HCT116 (cell line): ENCODE measurements around the gene TNRC6A.

Experiments
- RAD21 ChIP-seq: IDR thresholded peaks from 2 replicates; pipeline ENCODE4 v1.6.1; 2012; ENCODE audit warnings: low read depth, mild to moderate bottlenecking
- SP1 ChIP-seq: IDR thresholded peaks from 2 replicates; pipeline ENCODE4 v1.6.1; 2012; ENCODE audit warnings: low read depth
- ZNF274 ChIP-seq: fragments of 200-500 bp; sonication (Bioruptor generic); IDR thresholded peaks from 2 replicates; pipeline ENCODE4 v1.6.1; 2014; ENCODE audit warnings: mild to moderate bottlenecking, low read depth, low read length, inconsistent platforms
- TF ChIP-seq, protein P1 (sequence below): IDR thresholded peaks from 2 replicates; pipeline ENCODE4 v1.6.1; 2012; ENCODE audit warnings: low read depth
- TF ChIP-seq, protein P2 (sequence below), 3 experiments: fragments of 200-600 bp in 1 of 3; sonication (generic) in 1 of 3; IDR thresholded peaks in 2 of 3; conservative IDR thresholded peaks in 1 of 3; 2 replicates each; pipeline ENCODE4 v1.5.1; 2012 to 2017; ENCODE audit warnings: low read depth in 2 of 3, low read length in 2 of 3, antibody characterized with exemption in 1 of 3, borderline replicate concordance in 1 of 3, control low read depth in 1 of 3, mild to moderate bottlenecking in 1 of 3, mixed read lengths in 1 of 3, mixed run types in 1 of 3, moderate library complexity in 1 of 3; ENCODE audit not compliant: insufficient read depth in 1 of 3

DNA sequence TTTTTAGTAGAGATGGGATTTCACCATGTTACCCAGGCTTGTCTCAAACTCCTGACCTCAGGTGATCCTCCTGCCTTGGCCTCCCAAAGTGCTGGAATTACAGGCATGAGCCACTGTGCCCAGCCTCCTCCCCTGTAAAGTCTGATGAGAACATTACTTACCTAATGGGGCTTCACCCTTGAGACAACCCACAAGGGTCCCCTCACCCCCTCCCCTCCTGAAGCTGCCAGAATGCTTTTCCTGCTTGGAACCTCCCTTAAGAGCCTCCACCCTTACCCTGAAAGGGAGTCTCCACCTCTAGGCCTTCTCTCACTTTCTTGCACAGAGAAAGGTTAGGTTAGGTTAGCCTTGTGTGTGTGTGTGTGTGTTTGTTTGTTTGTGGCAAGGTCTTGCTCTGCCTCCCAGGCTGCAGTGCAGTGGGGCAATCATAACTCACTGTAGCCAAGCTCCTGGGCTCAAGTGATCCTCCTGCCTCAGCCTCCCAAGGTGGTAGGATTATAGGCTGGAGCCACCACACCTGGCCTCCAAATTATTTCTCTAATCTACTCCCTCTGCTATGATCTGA is 125.2 kb downstream of the TNRC6A start:
- TF ChIP-seq SP1, result no peak
- TF ChIP-seq ZNF274, result no peak
- TF ChIP-seq, protein P1, sequence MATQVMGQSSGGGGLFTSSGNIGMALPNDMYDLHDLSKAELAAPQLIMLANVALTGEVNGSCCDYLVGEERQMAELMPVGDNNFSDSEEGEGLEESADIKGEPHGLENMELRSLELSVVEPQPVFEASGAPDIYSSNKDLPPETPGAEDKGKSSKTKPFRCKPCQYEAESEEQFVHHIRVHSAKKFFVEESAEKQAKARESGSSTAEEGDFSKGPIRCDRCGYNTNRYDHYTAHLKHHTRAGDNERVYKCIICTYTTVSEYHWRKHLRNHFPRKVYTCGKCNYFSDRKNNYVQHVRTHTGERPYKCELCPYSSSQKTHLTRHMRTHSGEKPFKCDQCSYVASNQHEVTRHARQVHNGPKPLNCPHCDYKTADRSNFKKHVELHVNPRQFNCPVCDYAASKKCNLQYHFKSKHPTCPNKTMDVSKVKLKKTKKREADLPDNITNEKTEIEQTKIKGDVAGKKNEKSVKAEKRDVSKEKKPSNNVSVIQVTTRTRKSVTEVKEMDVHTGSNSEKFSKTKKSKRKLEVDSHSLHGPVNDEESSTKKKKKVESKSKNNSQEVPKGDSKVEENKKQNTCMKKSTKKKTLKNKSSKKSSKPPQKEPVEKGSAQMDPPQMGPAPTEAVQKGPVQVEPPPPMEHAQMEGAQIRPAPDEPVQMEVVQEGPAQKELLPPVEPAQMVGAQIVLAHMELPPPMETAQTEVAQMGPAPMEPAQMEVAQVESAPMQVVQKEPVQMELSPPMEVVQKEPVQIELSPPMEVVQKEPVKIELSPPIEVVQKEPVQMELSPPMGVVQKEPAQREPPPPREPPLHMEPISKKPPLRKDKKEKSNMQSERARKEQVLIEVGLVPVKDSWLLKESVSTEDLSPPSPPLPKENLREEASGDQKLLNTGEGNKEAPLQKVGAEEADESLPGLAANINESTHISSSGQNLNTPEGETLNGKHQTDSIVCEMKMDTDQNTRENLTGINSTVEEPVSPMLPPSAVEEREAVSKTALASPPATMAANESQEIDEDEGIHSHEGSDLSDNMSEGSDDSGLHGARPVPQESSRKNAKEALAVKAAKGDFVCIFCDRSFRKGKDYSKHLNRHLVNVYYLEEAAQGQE, result no peak
- TF ChIP-seq RAD21, result no peak
- TF ChIP-seq, protein P2, sequence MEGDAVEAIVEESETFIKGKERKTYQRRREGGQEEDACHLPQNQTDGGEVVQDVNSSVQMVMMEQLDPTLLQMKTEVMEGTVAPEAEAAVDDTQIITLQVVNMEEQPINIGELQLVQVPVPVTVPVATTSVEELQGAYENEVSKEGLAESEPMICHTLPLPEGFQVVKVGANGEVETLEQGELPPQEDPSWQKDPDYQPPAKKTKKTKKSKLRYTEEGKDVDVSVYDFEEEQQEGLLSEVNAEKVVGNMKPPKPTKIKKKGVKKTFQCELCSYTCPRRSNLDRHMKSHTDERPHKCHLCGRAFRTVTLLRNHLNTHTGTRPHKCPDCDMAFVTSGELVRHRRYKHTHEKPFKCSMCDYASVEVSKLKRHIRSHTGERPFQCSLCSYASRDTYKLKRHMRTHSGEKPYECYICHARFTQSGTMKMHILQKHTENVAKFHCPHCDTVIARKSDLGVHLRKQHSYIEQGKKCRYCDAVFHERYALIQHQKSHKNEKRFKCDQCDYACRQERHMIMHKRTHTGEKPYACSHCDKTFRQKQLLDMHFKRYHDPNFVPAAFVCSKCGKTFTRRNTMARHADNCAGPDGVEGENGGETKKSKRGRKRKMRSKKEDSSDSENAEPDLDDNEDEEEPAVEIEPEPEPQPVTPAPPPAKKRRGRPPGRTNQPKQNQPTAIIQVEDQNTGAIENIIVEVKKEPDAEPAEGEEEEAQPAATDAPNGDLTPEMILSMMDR (IDR thresholded peaks at IDR 0.05 in 2 of 3, conservative IDR thresholded peaks at IDR 0.05 in 1 of 3; ENCODE audit: borderline replicate concordance in 1 of 3, insufficient read depth in 1 of 3, low read depth in 2 of 3, low read length in 2 of 3), result no peak
